Transverse colon (tissue), 4 donors: Measurements from ENCODE around the gene DENND1C. TPM values are rescaled to one million over a fixed set of nuclear protein-coding genes. Genes with fewer than 3 reads are reported as not detected.

Experiments used
- DNase-seq: peaks from one replicate; pipeline ENCODE4 v3.0.0-alpha.2; 2019
- H3K27ac ChIP-seq, 4 donors: fragments of 200-600 bp; sonication (generic); 2 replicates each; pipeline ENCODE4 v1.5.1; 2016 to 2018; ENCODE audit warnings: inconsistent platforms in 4 of 4
- H3K27me3 ChIP-seq: fragments of 200-600 bp; sonication (generic); 2 replicates; pipeline ENCODE4 v1.5.1; 2017; ENCODE audit warnings: inconsistent platforms
- H3K36me3 ChIP-seq, 4 donors: fragments of 200-600 bp; sonication (generic); 2 replicates each; pipeline ENCODE4 v1.5.1; 2017 to 2019; ENCODE audit warnings: inconsistent platforms in 4 of 4
- H3K4me1 ChIP-seq, 4 donors: fragments of 200-600 bp; sonication (generic); 2 replicates each; pipeline ENCODE4 v1.5.1; 2017 to 2020; ENCODE audit warnings: inconsistent platforms in 4 of 4
- H3K4me3 ChIP-seq, 4 donors: fragments of 200-600 bp; sonication (generic); 1 replicate in 1 of 4; 2 replicates in 3 of 4; pipeline versions ENCODE4 v1.5.1 to v1.6.1; 2017 to 2019; ENCODE audit warnings: inconsistent platforms in 4 of 4
- H3K9me3 ChIP-seq, 2 donors: fragments of 200-600 bp; sonication (generic); 2 replicates each; pipeline ENCODE4 v1.5.1; 2017 to 2019; ENCODE audit warnings: inconsistent platforms in 2 of 2
- CTCF ChIP-seq, 5 experiments: fragments of 200-600 bp in 3 of 5; fragments of 450-650 bp in 2 of 5; sonication (generic) in 3 of 5; IDR thresholded peaks; 1 replicate in 2 of 5; 2 replicates in 3 of 5; pipeline ENCODE4 v1.5.1; 2016 to 2017; ENCODE audit warnings: antibody characterized with exemption in 5 of 5, inconsistent platforms in 3 of 5, mild to moderate bottlenecking in 2 of 5, moderate library complexity in 1 of 5
- EP300 ChIP-seq: sonication (generic); formaldehyde crosslinking; IDR thresholded peaks from one replicate; pipeline ENCODE4 v1.6.1; 2017; ENCODE audit warnings: antibody characterized with exemption, low read depth
- POLR2A ChIP-seq: fragments of 450-650 bp; IDR thresholded peaks from one replicate; pipeline ENCODE4 v1.6.1; 2016; ENCODE audit warnings: antibody characterized with exemption, mild to moderate bottlenecking, moderate library complexity
- POLR2AphosphoS5 ChIP-seq, 3 donors: sonication (generic); formaldehyde crosslinking; IDR thresholded peaks; one replicate each; pipeline ENCODE4 v1.6.1; 2016; ENCODE audit warnings: antibody characterized with exemption in 3 of 3
- WGBS, 2 donors: methylation state at CpG; one replicate each; pipeline ENCODE4 v1.1.5; 2018; ENCODE audit warnings: low coverage in 1 of 2; 5-methylcytosine and 5-hydroxymethylcytosine counted together
- in situ Hi-C, 4 donors: fragments of 200-750 bp; cut with MboI; loops; one replicate each; pipeline versions ENCODE4 v1.15.0 to v1.15.1; 2017; ENCODE audit warnings: low sequenced_read_pairs in 3 of 4, low pct_ligation_motif_present in 1 of 4, low pct_unique_long_range_greater_than_20kb in 1 of 4
- intact Hi-C: fragments of 100-400 bp; cut with DNase I; formaldehyde crosslinking; loops from one replicate; pipeline ENCODE4 v1.15.1; 2023; ENCODE audit warnings: low total_unique reads
- total RNA-seq, 4 donors: library from RNA; depleted of rRNA; stranded (reverse); fragments of >200 nt; gene quantifications; one replicate each; pipeline ENCODE4 v1.1.0, GENCODE V29; 2016

DENND1C gene
- total RNA-seq, 4 donors from 2014 or later: 0.40 to 7.5 (median 5.0) TPM

DNA sequence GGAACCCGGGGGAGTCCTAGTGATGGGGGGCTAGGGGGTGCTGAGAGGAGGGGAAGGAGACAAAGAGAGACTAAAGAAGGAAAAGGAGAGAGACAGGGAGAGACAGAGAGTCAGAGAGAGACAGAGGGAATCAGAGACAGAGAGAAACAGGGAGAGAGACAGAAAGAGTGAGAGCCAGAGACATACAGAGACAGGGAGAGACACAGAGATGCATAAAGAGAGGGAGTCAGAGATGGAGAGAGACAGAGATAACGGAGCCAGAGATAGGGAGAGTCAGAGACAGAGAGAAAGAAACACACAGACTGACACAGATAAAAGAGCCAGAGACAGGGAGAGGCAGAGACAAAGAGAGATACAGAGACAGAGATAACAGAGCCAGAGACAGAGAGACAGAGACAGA is 47.8 kb upstream of the DENND1C start:
- intact Hi-C loops: no loop called here
- in situ Hi-C loops: loop anchor here in 1 of 4 donors (10.0 kb wide), 1 partner anchor 205 kb away; the partner anchor contains the start of genes GPR108 and TRIP10
- WGBS, 2 donors: 66 to 90% methylated on average over 1 to 2 of the region's 2 CpGs

DNA sequence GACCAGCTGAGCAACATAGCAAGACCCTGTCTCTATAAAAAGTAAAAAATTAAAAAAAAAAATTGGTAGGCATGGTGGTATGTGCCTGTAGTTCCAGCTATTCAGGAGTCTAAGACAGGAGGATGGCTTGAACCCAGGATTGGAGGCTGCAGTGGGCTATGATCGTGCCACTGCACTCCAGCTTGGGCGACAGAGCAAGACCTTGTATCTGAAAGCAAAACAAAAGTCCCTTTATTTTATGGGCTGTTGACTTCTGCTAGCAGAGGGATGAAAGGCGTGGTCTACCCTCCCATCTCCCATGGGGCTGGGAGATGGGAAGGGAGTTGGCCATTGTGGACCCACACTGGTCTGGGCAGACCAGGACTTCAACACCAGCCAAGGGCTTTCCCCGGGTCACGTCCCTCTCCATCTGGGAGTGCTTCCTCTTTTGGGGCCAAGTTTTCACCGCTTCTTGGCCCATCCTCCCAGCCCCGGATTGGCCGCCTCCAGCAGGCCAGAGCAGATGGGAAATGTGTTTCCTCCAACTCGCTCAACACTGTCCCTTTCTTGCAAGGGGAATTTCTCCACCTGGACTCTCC is 47.0 kb upstream of the DENND1C start:
- Histone ChIP-seq H3K4me3 (no peak overlapping the region), H3K36me3 (no peaks in the 10 kb centered on the region), H3K27ac (no peak overlapping the region), H3K27me3 (peaks cover 18% of the 10 kb centered on the region), H3K9me3 (no peaks in the 10 kb centered on the region), H3K4me1 (peaks cover 10 to 42% (median 23%) of the 10 kb centered on the region in 4 donors)
- 26 to 41% methylated on average over 4 to 9 of the region's 9 CpGs for WGBS, 2 donors
- intact Hi-C loops: no loop called here
- in situ Hi-C loops: loop anchor here in 1 of 4 donors (10.0 kb wide), 1 partner anchor 206 kb away; the partner anchor contains the start of genes GPR108 and TRIP10
- peak; percentile 51 for DNase-seq
- no peak for TF ChIP-seq POLR2AphosphoS5 (IDR thresholded peaks at IDR 0.05)

More for the DNA sequence above, 47.8 kb upstream of the DENND1C start:
- H3K9me3 ChIP-seq: no peaks in the 10 kb centered on the region
- no peak overlapping the region for H3K27ac ChIP-seq
- peaks cover 18% of the 10 kb centered on the region for H3K27me3 ChIP-seq
- peaks cover 10 to 42% (median 23%) of the 10 kb centered on the region in 4 donors for H3K4me1 ChIP-seq
- TF ChIP-seq CTCF (IDR thresholded peaks at IDR 0.05): no peak
- TF ChIP-seq EP300: no peak
- no peak for TF ChIP-seq POLR2AphosphoS5 (IDR thresholded peaks at IDR 0.05)
- no peak for TF ChIP-seq POLR2A
- H3K4me3 ChIP-seq: no peak overlapping the region
- no peaks in the 10 kb centered on the region for H3K36me3 ChIP-seq
- DNase-seq: no peak

DNA sequence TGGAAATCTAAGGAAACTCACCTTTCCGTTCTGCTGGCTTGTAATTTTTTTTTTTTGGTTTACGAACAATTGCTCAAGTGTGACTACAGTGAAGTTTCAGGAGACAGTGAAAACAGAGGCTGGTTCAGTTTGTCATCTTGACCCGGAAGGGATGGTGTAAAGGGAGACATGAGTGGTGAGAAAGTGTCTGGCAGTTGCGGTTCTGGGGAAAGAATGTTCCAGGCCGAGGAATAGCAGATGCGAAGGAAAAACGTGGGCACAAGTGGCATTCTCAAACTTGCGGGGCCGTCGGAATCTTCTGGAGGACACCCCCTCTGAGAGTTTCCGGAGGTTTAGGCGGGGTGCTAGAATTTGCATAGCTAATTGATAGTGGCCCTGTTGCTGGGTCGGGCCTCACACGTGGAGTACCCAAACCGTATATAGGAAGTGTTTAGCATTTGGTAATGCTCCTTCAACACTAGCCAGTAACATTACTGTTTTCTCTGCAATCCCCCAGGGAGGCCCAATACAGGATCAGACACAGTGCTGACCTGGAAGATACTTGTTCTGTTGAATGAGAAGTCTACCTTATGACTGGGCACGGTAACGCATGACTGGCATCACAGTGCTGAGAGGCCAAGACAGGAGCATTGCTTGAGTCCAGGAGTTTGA is 46.4 kb upstream of the DENND1C start:
- no peaks in the 10 kb centered on the region for H3K36me3 ChIP-seq
- intact Hi-C loops (no loop called here), in situ Hi-C loops (loop anchor here in 1 of 4 donors (10.0 kb wide), 1 partner anchor 207 kb away; the partner anchor contains the start of genes GPR108 and TRIP10)
- no peaks in the 10 kb centered on the region for H3K9me3 ChIP-seq
- H3K27ac ChIP-seq: no peak overlapping the region
- H3K4me1 ChIP-seq: peaks cover 10 to 42% (median 23%) of the 10 kb centered on the region in 4 donors
- TF ChIP-seq POLR2AphosphoS5 (IDR thresholded peaks at IDR 0.05): no peak
- no peak for TF ChIP-seq POLR2A
- TF ChIP-seq EP300: no peak
- TF ChIP-seq CTCF (IDR thresholded peaks at IDR 0.05): no peak
- DNase-seq: no peak
- WGBS, 2 donors: 77 to 85% methylated on average over 7 to 17 of the region's 17 CpGs
- no peak overlapping the region for H3K4me3 ChIP-seq
- H3K27me3 ChIP-seq: peaks cover 16% of the 10 kb centered on the region

GRCh38 chr19:6524311-6524710 is 42.7 kb upstream of the DENND1C start:
- in situ Hi-C loops: loop anchor here in 3 of 4 donors (10.0 to 25.0 kb wide), 3 partner anchors 113 to 338 kb away; partner anchors contain the start of genes GPR108 (in 1 of the 3) and TRIP10 (in 1 of the 3)
- intact Hi-C loops: no loop called here
- WGBS, 2 donors: 73 to 89% methylated on average over 2 of the region's 2 CpGs
- TF ChIP-seq EP300 (no peak), POLR2A (no peak), POLR2AphosphoS5 (IDR thresholded peaks at IDR 0.05) (no peak), CTCF (IDR thresholded peaks at IDR 0.05) (no peak)
- Histone ChIP-seq H3K9me3 (no peaks in the 10 kb centered on the region), H3K27me3 (no peaks in the 10 kb centered on the region), H3K4me1 (peaks cover 0 to 9% (median 4%) of the 10 kb centered on the region in 4 donors), H3K4me3 (no peak overlapping the region), H3K27ac (no peak overlapping the region), H3K36me3 (no peaks in the 10 kb centered on the region)
- no peak for DNase-seq
